CD4-positive, alpha-beta T cell treated with Interleukin-12 subunit alpha and Interleukin-12 subunit beta, for 1 hour (primary cell): Measurements from ENCODE around the gene PTPN14.

Experiments used
- DNase-seq: peaks from one replicate; pipeline ENCODE4 v3.0.0-alpha.2; 2020

Gene PTPN14

GRCh38 chr1:214567481-214567980 is 16.1 kb upstream of the PTPN14 start:
- no peak for DNase-seq

DNA sequence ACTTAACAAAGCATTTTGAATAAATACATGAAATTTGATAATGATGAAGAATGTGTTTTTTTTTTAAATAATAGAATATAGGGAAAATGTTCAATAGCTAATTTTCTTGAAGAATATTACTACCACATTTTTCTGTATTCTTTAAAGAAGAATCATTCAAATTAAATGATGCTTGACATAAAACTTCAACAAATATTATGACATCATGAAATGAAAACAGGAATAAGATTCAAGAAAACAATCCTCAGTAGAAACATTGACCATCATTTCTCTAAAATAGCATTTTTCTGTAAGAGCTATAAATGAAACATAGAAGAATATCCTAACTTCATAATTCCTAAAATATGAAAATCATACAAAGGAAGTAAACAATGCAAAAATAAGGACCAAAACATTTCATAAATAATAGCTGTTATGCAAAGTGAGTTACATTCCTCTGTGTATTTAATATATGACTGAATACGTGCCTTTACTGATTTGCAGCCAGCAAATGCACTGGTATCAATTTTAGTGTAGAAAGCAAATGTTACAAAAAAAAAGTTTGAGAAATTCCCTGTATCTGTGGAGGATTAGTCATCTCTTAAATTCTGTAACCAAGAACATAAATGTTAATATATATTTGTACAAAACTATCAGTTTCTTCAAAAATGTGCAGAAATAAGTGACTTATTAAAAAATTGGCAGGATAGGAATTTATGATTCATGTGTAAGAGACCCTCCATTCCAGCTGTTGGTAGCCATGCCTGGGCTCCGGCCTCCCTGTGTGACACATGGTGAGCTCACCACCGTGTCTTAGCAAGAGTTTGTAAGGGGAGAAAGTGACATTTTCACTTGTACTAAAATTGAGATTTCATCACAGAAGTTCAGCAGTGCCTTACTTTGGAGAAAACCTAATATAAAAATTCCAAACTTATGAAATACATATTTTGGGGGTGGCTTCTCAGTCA is 15.0 kb upstream of the PTPN14 start:
- no peak for DNase-seq

GRCh38 chr1:214565310-214565709 is 13.9 kb upstream of the PTPN14 start:
- DNase-seq = no peak

DNA sequence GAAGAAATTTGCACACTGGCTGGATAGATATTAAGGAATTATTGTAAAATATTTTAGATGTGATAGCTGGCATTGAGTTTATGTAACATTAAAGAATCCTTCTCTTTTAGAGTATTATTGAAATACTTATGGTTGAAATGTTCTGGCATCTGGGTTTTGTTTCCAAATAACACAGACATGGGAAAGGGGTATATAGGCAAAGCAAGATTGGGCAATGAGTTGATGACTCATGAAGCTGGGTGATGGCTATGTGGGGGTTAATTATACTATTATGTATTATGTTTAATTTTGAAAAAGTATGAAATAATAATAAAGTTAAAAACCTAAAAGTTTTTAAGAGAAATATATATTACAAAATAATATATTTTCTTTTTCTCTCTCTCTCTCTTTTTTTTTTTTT is 12.5 kb upstream of the PTPN14 start:
- DNase-seq = no peak

DNA sequence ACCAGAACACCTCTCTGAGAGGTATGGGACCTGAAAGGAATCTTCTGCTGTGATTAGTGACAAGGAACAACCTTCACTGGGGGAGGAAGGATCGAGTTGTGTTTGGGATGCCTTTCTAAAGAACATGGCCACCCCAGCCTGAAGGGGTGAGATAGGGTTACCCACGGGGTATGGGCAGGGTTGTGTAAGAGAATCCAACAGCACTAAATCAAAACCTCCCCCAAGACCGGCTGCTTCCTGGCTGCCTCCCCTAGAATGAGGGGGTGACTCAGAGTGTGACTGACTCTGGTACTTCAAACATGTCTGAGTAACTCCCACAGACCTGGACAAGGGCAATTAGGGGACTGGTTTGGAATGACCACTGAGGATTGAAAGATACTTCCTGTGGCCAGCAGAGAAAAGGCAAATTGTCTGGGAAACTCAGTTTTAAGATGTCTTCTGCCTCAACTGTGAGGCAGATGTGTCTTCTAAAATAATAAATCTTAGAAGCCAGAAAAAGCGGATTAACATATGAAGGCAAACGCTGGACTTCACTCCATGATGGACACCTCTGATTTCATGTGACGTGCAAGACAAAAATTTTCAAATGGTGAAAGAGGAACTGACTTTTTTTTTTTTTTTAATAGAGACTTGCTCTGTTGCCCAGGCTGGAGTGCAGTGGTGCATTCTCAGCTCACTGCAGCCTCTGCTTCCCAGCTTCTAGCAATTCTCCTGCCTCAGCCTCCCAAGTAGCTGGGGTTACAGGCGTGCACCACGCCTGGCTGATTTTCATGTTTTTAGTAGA is 6.7 kb upstream of the PTPN14 start:
- DNase-seq = no peak

DNA sequence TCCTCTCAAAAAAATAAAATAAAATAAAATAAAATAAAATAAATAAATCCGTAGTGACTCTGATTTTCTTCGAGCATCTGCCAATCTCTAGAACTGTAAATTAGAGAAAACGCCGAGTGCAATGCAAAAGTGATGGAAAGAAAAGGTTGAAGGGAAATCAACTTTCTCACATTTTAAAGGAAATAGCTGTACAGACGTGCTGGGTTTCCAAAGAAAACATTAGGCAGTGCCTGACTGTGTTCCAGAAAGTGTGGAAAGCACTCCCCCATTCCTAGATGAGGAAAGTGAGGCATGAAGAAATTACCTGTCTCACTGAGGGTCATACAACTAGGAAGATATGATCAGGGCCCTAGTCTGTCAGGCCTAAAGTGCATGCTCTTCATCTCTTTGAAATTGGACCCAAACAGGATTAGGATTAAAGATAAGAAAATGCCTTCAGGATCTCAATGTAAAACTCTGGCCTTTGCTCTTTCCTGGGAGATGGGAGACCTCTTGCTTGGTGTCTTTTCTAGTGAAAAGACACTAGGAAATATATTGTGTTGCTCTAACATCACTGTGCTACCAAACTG is 1.8 kb upstream of the PTPN14 start:
- DNase-seq = no peak

DNA sequence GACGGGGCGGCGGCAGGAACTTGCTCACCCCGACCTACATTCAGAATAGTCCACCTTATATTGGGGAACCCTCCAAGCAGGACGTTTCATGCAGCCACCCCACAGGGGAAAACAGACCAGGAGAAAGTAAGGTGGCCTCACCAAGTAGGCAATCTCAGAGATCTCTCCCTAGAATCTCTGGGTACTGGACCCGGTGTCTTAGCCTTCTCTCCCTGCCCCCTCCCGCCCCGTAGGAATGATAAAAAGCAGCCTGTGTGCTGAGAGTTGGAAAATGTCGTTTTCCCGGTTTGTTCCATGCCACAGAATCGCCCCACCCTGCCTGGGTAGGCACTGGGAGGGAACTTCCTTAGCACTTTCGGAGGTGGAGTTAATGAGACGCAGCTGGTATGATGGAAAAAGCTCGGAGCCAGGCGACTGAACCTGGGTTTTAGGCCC is 789 bp upstream of the PTPN14 start:
- DNase-seq = no peak

DNA sequence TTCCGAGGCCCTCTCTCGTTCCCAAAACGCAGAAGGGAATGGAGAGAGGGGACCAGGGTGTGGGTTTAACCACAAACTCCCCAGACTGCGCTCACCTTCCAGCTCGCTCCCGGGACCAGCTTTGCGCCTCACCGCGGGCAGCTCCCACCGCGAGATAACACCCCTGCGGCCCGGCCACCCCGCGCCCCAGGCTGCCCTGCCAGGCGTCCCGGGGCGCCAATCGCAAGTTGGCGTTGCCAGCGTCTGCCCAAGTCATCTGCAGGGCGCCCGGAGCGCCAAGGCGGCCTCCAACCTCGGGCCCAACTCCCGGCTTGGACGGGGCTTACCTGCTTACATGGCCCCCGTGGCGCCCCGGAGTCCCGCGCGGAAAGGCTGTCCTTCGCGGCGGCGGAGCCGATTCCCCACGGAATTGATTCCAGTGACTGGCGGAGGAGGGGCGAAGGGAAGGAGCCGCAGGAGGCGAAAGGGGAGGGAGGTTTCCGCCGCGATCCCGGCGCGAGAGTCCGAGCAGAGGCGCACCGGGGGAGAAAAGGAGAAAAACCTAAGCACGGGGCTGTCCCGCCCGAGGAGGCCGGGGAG is 456 bp downstream of the PTPN14 start:
- DNase-seq = no peak

GRCh38 chr1:214550013-214550856 is 1.2 kb downstream of the PTPN14 start:
- DNase-seq = no peak

DNA sequence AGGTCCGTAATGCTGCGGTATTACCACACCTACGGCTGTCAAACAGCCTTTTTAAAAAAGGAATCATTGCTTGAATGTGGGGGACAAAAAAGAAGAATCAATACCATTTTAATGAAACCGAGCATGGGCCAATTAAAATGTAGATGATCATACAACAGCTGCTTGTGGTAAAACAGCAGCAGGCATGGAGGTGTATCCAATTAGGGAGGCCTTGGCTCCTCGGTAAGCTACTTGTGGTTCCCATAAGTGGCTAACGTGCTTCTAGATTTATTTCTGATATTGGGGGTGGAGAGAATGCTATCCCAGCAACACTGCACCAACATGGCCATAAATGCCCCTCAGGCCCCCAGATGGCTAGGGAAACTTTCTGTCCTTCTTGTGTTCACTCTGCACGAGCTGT is 1.8 kb downstream of the PTPN14 start:
- no peak for DNase-seq

- no peak for DNase-seq
Measured at GRCh38 chr1:214548988-214549387, 2.4 kb downstream of the PTPN14 start.

DNA sequence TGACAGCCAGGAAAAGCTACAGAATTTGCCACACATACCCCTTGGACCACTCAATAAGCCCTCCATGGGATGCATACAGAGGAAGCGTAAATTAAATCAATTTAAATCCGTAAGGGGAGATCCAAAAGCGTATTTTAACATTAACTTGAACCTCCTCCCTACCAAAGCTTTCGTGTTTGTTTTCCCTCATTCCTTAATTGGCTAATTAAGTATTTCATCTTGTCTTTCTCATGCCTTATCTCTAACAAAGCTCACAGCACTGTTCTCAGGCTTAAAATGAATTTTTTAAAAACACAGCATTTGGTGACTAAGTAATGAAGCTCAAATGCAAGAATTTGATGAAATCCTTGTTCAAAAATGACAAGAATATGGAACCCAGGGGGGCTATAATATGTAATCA is 3.1 kb downstream of the PTPN14 start:
- DNase-seq = no peak

DNA sequence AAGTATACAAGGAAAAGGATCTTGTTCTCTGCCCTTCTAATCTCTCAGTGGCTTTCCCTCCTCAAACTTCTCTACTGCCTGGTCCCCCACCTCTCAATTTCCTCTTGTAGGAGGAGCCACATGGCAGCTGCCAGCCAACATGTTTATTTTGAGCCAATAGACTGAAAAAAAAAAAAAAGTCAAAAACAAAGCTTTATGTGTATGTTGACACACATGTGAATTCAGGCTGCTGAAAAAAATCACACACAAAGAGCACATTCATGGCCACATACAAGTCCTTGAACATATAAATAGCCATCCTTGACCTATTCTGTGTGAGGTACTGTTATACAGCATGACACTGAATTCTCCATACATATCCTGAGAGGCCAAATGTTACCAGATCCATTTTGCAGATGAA is 3.7 kb downstream of the PTPN14 start:
- no peak for DNase-seq

GRCh38 chr1:214546886-214547641 is 4.3 kb downstream of the PTPN14 start:
- no peak for DNase-seq

DNA sequence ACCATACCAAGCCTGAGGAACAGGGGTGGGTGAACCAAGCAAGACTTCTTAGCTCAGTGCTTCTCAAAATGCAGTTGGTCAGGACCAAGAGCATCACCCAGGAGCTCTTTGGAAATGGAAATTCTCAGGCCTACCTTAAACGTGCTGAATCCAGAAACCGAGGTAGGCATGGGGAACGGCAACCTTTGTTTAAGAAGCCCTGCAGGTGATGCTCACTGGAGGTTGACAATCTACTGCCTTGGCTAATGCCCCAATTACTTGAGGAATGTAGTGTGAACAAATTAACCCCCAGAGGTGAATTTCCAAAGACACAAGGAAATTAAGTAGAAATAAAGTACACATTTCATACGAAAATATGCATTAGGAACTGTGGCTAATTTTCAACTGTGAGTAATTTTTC is 5.3 kb downstream of the PTPN14 start:
- no peak for DNase-seq

- no peak for DNase-seq
Measured at GRCh38 chr1:214545293-214545692, 6.1 kb downstream of the PTPN14 start.

- DNase-seq = no peak
Measured at GRCh38 chr1:214544791-214545190, 6.6 kb downstream of the PTPN14 start.

GRCh38 chr1:214542275-214543199 is 8.9 kb downstream of the PTPN14 start:
- no peak for DNase-seq

DNA sequence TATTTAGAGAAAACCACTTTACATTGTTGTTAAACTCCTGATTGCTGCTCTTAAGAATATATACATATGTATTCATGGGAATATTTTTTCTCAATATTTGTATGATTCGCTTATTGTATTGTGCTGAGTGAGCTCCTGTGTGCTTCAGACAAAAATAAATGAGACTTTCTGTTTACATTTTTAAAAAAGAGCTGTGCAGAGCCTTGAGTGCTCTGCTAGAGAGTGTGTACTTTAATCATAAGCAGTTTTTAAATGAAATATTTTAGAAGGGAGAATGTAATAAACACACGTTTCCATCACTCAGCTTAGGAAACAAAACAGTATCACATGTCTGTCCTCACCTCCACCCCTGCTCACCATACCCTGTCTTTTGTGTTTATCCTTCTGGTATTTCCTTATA is 9.7 kb downstream of the PTPN14 start:
- DNase-seq = no peak

GRCh38 chr1:214541206-214541605 is 10.2 kb downstream of the PTPN14 start:
- no peak for DNase-seq
